Left cardiac atrium (tissue), 4 donors: ENCODE results near the gene FHOD1. TPM values are rescaled to one million over a fixed set of nuclear protein-coding genes. Genes with fewer than 3 reads are reported as not detected.

Experiments
- ATAC-seq, 2 donors: fragments of 200-7000 bp; cut with Tn5 transposase; one replicate each; pipeline ENCODE4 v1.9.1; 2020; ENCODE audit warnings: mild to moderate bottlenecking in 2 of 2, moderate library complexity in 2 of 2
- DNase-seq: peaks from one replicate; pipeline ENCODE4 v3.0.0-alpha.2; 2020
- intact Hi-C, 2 donors: fragments of 100-400 bp; cut with DNase I; formaldehyde crosslinking; loops; one replicate each; pipeline versions ENCODE4 v1.14.1 to v1.15.1; 2022 to 2023
- total RNA-seq, 2 donors: library from RNA; stranded (reverse); fragmentation: NEBNext Ultra II Directional; extraction: Animal tissue kit (Norgen Biotek cat#: 25700); gene quantifications; one replicate each; pipeline ENCODE4 v1.2.1, GENCODE V29; 2021
- donor health status: DM: no; HTN: yes; CAD: no.
- donor health status: DM: no; HTN: yes; CAD: no; lungs with severe emphysema.
- donor health status: DM: yes; HTN: yes; CAD: no.
- donor health status: Dilated cardiomyopathy.

The FHOD1 gene
- total RNA-seq, 2 donors from 2014 or later, result 18.7 to 25.8 TPM

- ATAC-seq, result no peak
- intact Hi-C loops, result no loop called here
- DNase-seq, result no peak
These were observed 8.4 kb upstream of the FHOD1 start for GRCh38 chr16:67255553-67256221.

- intact Hi-C loops, result no loop called here
- DNase-seq, result no peak
- no peak for ATAC-seq
These were observed 7.7 kb upstream of the FHOD1 start for GRCh38 chr16:67254801-67255552.

GRCh38 chr16:67252609-67253497 is 5.6 kb upstream of the FHOD1 start:
- DNase-seq (no peak), ATAC-seq (peak in 1 of 2 donors; percentile 46)
- intact Hi-C loops, result no loop called here

GRCh38 chr16:67250045-67250327 is 2.7 kb upstream of the FHOD1 start:
- intact Hi-C loops, result no loop called here
- peak; percentile 14 for DNase-seq
- no peak for ATAC-seq

- intact Hi-C loops, result no loop called here
- ATAC-seq (no peak), DNase-seq (no peak)
These were observed 2.1 kb upstream of the FHOD1 start for GRCh38 chr16:67249178-67250044.

GRCh38 chr16:67248401-67249177 is 1.3 kb upstream of the FHOD1 start, which contains the start of gene SLC9A5:
Gene SLC9A5, plus strand, starts transcription at chr16:67248979. Its CDS starts 36 bp downstream, at chr16:67249015.
- ATAC-seq (peak; percentile 0 to 5), DNase-seq (peak; percentile 43)
- intact Hi-C loops, result no loop called here

- DNase-seq, result no peak
- no peak for ATAC-seq
- intact Hi-C loops, result no loop called here
These were observed 756 bp upstream of the FHOD1 start for GRCh38 chr16:67248073-67248400.

GRCh38 chr16:67246756-67247191 is 507 bp downstream of the FHOD1 start:
- intact Hi-C loops, result no loop called here
- ATAC-seq (peak in 1 of 2 donors; percentile 0), DNase-seq (peak; percentile 57)

GRCh38 chr16:67246081-67246755 is 1.1 kb downstream of the FHOD1 start:
- intact Hi-C loops, result no loop called here
- peak; percentile 47 to 56 for ATAC-seq

GRCh38 chr16:67245674-67246080 is 1.6 kb downstream of the FHOD1 start:
- intact Hi-C loops, result no loop called here
- DNase-seq (no peak), ATAC-seq (no peak)

More at GRCh38 chr16:67246081-67246755, 1.1 kb downstream of the FHOD1 start:
- peak; percentile 82 for DNase-seq

GRCh38 chr16:67245186-67245585 is 2.1 kb downstream of the FHOD1 start:
- ATAC-seq (no peak), DNase-seq (no peak)
- intact Hi-C loops, result no loop called here

- intact Hi-C loops, result no loop called here
- DNase-seq, result peak; percentile 84
- ATAC-seq, result peak; percentile 9 to 14
These were observed 2.7 kb downstream of the FHOD1 start for GRCh38 chr16:67244387-67245185.

- intact Hi-C loops, result no loop called here
- no peak for ATAC-seq
- DNase-seq, result peak; percentile 60
These were observed 3.8 kb downstream of the FHOD1 start for GRCh38 chr16:67243481-67243880.

- DNase-seq (no peak), ATAC-seq (peak in 1 of 2 donors; percentile 1)
- intact Hi-C loops, result no loop called here
These were observed 5.0 kb downstream of the FHOD1 start for GRCh38 chr16:67242138-67242730.

- peak; percentile 77 for DNase-seq
- ATAC-seq, result peak; percentile 31 to 62
- intact Hi-C loops, result no loop called here
These were observed 6.0 kb downstream of the FHOD1 start for GRCh38 chr16:67241008-67241900.
